ENCODE measurements around the gene MEG3. TPM values are rescaled to one million over a fixed set of nuclear protein-coding genes. Genes with fewer than 3 reads are reported as not detected.

Gene MEG3
- total RNA-seq, 1 experiment from 2014 or later, result not detected

DNA sequence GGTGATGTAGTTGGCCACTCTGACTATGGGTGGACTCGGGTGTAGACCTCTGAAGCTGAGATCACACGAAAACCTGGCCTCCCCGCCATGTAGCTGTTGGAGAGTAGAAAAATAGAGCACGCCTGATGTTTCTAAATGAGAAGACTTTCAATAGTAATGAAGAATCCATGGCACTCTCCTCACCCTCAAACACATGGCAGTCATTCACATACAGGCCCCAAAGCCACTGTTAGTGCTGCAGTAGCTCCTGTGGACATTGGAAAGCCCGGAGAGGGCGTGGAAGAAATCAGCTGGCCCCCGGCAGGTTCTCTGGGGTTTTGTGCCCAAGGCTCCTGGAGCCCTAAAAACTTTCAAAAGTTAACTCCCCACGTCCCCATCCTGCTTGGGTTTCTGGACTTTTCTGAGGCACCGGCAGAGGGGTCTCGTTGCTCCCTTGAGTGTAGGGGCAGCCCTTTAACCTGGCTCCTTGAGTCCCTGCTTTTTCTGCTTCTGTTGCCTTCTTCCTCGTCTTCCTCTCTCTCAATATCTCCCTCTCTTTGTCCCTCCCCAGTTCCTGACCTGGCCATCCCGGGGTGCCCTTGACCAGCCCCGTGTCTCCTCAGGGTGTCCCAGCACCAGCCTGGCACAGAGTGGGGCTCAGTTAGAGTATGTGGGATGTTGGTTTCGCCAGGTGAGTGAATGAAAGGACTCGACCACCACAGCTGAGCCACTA is 8.3 kb downstream of the MEG3 start:
- no peak for DNase-seq (ENCODE audit: unreplicated experiment)
- no TSS peak for BruUV-seq (replicated peaks)
- Mint-ChIP-seq H3K36me3 (ENCODE audit: insufficient read depth, unreplicated experiment) (no peaks in the 10 kb centered on the region), H3K9me3 (ENCODE audit: unreplicated experiment) (no peaks in the 10 kb centered on the region), H3K4me3 (ENCODE audit: unreplicated experiment) (no peak overlapping the region), H3K4me1 (ENCODE audit: insufficient read depth, unreplicated experiment) (no peaks in the 10 kb centered on the region), H3K27ac (ENCODE audit: low read depth, unreplicated experiment) (no peak overlapping the region), H3K27me3 (ENCODE audit: insufficient read depth, unreplicated experiment) (peaks cover 40% of the 10 kb centered on the region)
- intact Hi-C loops (cut with micrococcal nuclease), result no loop called here
- TF ChIP-seq, protein P1, sequence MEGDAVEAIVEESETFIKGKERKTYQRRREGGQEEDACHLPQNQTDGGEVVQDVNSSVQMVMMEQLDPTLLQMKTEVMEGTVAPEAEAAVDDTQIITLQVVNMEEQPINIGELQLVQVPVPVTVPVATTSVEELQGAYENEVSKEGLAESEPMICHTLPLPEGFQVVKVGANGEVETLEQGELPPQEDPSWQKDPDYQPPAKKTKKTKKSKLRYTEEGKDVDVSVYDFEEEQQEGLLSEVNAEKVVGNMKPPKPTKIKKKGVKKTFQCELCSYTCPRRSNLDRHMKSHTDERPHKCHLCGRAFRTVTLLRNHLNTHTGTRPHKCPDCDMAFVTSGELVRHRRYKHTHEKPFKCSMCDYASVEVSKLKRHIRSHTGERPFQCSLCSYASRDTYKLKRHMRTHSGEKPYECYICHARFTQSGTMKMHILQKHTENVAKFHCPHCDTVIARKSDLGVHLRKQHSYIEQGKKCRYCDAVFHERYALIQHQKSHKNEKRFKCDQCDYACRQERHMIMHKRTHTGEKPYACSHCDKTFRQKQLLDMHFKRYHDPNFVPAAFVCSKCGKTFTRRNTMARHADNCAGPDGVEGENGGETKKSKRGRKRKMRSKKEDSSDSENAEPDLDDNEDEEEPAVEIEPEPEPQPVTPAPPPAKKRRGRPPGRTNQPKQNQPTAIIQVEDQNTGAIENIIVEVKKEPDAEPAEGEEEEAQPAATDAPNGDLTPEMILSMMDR (IDR thresholded peaks at IDR 0.05; ENCODE audit: unreplicated experiment), result no peak
- ChIA-PET CTCF (interaction anchor here (0.6 to 1.5 kb wide), 2 partner anchors 17 to 407 kb away, joined by 3 read pairs; no protein-coding TSS in a partner anchor), POLR2A (no interaction called here)

DNA sequence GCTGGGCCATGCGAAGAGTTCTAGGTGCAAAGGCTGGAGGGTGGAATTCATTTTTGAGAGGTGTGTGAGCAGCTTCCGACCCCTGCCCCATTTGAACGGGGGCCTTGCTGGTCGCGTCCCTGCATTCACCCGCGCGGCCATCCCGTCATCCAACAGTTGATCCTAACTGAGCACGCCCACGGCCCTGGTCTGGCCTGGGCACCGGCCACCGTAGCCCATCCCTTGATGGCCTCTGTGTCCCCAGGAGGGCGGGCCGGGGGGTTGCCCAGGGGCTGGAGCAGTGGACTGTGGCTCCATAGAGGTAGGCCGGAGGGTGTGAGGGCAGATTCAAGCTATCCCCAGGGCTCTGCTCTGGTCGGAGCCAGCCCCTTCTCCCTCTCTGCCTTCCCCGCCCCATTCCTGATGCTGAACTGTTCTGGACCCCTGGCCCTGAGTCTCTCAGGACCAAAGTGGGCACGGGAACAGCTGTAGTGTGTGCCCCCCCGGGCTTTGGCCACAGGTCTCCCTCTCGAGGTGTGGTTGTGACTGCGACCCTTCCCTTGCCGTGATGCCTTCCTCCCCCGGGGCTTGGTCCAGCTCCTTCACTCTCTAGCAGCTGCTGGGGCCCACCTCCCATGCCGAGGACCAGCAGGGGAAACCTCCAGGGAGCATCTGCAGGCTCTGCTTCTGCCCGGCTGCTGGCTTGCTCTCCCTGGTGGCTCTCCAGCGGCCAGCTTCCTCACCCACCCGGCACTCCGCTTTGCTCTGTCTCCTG is 9.1 kb downstream of the MEG3 start:
- H3K9me3 Mint-ChIP-seq (ENCODE audit: unreplicated experiment), result no peaks in the 10 kb centered on the region
- H3K27ac Mint-ChIP-seq (ENCODE audit: low read depth, unreplicated experiment), result no peak overlapping the region
- no TSS peak for BruUV-seq (replicated peaks)
- POLR2A ChIA-PET, result no interaction called here
- H3K27me3 Mint-ChIP-seq (ENCODE audit: insufficient read depth, unreplicated experiment), result peaks cover 40% of the 10 kb centered on the region
- CTCF ChIA-PET, result interaction anchor here (1.5 kb wide), 1 partner anchor 16 kb away, joined by 3 read pairs; no protein-coding TSS in a partner anchor
- DNase-seq (ENCODE audit: unreplicated experiment), result no peak
- no peak overlapping the region for H3K4me3 Mint-ChIP-seq (ENCODE audit: unreplicated experiment)
- no peaks in the 10 kb centered on the region for H3K36me3 Mint-ChIP-seq (ENCODE audit: insufficient read depth, unreplicated experiment)
- TF ChIP-seq, protein P1 (IDR thresholded peaks at IDR 0.05; ENCODE audit: unreplicated experiment), result no peak
- H3K4me1 Mint-ChIP-seq (ENCODE audit: insufficient read depth, unreplicated experiment), result no peaks in the 10 kb centered on the region
- intact Hi-C loops (cut with micrococcal nuclease), result no loop called here

DNA sequence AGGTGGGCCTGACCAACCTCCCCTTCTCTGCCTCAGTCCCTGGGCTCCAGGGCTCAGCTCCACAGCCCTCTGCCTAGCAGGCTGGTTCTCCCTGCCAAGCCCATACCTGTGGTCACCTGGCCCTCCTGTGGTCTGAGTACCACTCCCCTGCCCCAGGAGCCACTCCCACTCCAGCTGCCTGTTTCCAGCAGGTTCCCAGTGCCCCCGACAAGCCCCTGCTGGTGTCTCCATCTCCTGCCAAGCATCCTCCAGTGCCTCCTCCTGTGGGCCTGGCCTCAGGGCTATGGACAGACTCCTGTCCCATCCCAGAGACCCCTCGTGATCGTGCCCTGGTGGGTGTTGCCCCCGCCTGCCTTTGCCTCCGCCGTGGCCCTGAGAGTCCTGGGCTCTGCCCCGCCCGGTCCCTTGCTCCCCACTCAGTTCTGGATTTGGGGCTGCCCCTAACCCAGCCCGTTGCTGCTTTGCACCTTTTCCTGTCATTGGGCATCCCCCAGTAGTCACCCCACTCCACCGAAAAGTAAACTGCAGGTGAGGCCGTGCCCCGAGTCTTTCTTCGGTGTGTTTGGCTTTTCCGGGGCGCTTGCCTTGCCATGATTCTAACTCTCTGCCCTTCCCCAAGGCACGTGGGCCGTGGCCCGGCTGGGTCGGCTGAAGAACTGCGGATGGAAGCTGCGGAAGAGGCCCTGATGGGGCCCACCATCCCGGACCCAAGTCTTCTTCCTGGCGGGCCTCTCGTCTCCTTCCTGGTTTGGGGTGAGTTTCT is 9.8 kb downstream of the MEG3 start:
- no peaks in the 10 kb centered on the region for H3K9me3 Mint-ChIP-seq (ENCODE audit: unreplicated experiment)
- intact Hi-C loops (cut with micrococcal nuclease), result no loop called here
- DNase-seq (ENCODE audit: unreplicated experiment), result no peak
- H3K36me3 Mint-ChIP-seq (ENCODE audit: insufficient read depth, unreplicated experiment), result no peaks in the 10 kb centered on the region
- peaks cover 40% of the 10 kb centered on the region for H3K27me3 Mint-ChIP-seq (ENCODE audit: insufficient read depth, unreplicated experiment)
- no TSS peak for BruUV-seq (replicated peaks)
- no peak overlapping the region for H3K4me3 Mint-ChIP-seq (ENCODE audit: unreplicated experiment)
- no peaks in the 10 kb centered on the region for H3K4me1 Mint-ChIP-seq (ENCODE audit: insufficient read depth, unreplicated experiment)
- POLR2A ChIA-PET, result no interaction called here
- TF ChIP-seq, protein P1 (IDR thresholded peaks at IDR 0.05; ENCODE audit: unreplicated experiment), result no peak
- H3K27ac Mint-ChIP-seq (ENCODE audit: low read depth, unreplicated experiment), result no peak overlapping the region
- CTCF ChIA-PET, result interaction anchor here (1.5 kb wide), 1 partner anchor 15 kb away, joined by 3 read pairs; no protein-coding TSS in a partner anchor

DNA sequence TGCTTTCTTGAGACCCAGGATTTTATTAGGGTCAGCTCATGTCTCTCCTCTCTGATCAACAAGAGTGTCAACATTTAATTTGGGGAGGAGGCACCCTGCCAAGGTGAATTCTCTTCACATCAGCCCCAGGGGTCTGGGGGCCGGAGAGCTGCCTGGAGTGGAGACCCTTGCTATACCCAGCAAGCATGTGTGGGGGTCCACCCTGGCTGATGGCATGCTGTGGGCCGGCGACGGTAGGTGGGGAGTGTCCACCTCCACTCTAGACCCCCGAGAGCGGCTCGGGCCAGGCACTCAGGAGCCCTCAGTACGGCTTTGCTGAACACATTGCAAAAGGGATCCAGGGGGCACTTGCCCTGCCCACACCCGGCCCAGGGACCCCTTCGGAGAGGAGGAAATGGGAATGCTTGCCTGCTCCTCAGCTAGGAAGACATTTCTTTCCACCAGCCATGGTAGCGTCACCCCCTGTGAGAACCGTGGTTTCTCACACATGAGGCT is 10.4 kb downstream of the MEG3 start:
- no TSS peak for BruUV-seq (replicated peaks)
- POLR2A ChIA-PET, result no interaction called here
- CTCF ChIA-PET, result no interaction called here
- intact Hi-C loops (cut with micrococcal nuclease), result no loop called here
- Mint-ChIP-seq H3K27me3 (ENCODE audit: insufficient read depth, unreplicated experiment) (peaks cover 35% of the 10 kb centered on the region), H3K4me1 (ENCODE audit: insufficient read depth, unreplicated experiment) (no peaks in the 10 kb centered on the region), H3K4me3 (ENCODE audit: unreplicated experiment) (no peak overlapping the region), H3K9me3 (ENCODE audit: unreplicated experiment) (no peaks in the 10 kb centered on the region), H3K27ac (ENCODE audit: low read depth, unreplicated experiment) (no peak overlapping the region), H3K36me3 (ENCODE audit: insufficient read depth, unreplicated experiment) (no peaks in the 10 kb centered on the region)
- TF ChIP-seq, protein P1 (IDR thresholded peaks at IDR 0.05; ENCODE audit: unreplicated experiment), result no peak
- no peak for DNase-seq (ENCODE audit: unreplicated experiment)
